ENCODE data around the gene NOSTRIN. TPM values are rescaled to one million over a fixed set of nuclear protein-coding genes. Genes with fewer than 3 reads are reported as not detected.

NOSTRIN gene
- total and polyA plus RNA-seq, 2 donors (not counting 3 experiments of a cell fraction or from before 2014, with no cell fraction given), result 0.03 to 0.75 TPM

DNA sequence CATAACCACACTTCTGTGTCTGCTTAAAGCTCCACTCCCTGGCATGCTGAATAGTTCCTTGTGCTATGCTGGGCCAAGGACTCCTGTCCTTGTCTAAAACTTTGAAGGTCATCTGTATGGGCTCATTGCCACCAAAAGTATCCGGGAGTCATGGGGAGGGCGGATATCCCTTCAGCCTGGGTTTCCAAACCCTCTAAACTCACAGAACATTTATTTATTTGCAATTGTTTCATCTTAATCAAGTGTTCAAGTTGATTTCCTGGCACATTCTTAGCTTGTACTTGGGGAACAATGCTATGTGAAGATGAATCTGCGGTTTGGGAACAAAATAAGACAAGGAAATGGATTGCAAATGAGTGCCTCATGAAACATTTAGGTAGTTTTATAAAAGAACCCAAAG is 1.8 kb downstream of the NOSTRIN start:
- no peak overlapping the region for H3K9ac ChIP-seq (replicated peaks; ENCODE audit: extremely low read depth, insufficient read depth, low read length)
- no peaks in the 10 kb centered on the region for H3K36me3 ChIP-seq (ENCODE audit: control insufficient read depth in 2 of 2, extremely low read depth in 1 of 2, insufficient read depth in 2 of 2, low read length in 2 of 2)
- TF ChIP-seq EZH2 (IDR thresholded peaks at IDR 0.05; ENCODE audit: borderline replicate concordance, low read depth, low read length, severe bottlenecking) (no peak), POLR2A (IDR thresholded peaks at IDR 0.05; ENCODE audit: low read depth, low read length) (no peak), GATA2 (IDR thresholded peaks at IDR 0.05; ENCODE audit: insufficient read depth, insufficient read length, low read depth, low read length) (no peak), MYC (IDR thresholded peaks at IDR 0.05; ENCODE audit: low read depth, low read length) (no peak), JUN (IDR thresholded peaks at IDR 0.05; ENCODE audit: borderline replicate concordance, insufficient read depth, insufficient read length, low read depth) (no peak), POLR2AphosphoS5 (IDR thresholded peaks at IDR 0.05; ENCODE audit: insufficient read depth, low read depth, low read length) (no peak), FOS (IDR thresholded peaks at IDR 0.05; ENCODE audit: borderline replicate concordance, insufficient read depth, low read length) (no peak)
- TF ChIP-seq, protein P1, sequence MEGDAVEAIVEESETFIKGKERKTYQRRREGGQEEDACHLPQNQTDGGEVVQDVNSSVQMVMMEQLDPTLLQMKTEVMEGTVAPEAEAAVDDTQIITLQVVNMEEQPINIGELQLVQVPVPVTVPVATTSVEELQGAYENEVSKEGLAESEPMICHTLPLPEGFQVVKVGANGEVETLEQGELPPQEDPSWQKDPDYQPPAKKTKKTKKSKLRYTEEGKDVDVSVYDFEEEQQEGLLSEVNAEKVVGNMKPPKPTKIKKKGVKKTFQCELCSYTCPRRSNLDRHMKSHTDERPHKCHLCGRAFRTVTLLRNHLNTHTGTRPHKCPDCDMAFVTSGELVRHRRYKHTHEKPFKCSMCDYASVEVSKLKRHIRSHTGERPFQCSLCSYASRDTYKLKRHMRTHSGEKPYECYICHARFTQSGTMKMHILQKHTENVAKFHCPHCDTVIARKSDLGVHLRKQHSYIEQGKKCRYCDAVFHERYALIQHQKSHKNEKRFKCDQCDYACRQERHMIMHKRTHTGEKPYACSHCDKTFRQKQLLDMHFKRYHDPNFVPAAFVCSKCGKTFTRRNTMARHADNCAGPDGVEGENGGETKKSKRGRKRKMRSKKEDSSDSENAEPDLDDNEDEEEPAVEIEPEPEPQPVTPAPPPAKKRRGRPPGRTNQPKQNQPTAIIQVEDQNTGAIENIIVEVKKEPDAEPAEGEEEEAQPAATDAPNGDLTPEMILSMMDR (IDR thresholded peaks at IDR 0.05; ENCODE audit: extremely low read depth in 1 of 2, insufficient read depth in 1 of 2, low read depth in 1 of 2, low read length in 2 of 2), result no peak
- TF ChIP-seq, protein P2, sequence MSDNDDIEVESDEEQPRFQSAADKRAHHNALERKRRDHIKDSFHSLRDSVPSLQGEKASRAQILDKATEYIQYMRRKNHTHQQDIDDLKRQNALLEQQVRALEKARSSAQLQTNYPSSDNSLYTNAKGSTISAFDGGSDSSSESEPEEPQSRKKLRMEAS (IDR thresholded peaks at IDR 0.05; ENCODE audit: insufficient read depth, insufficient read length), result no peak
- dilution Hi-C loops (cut with MboI; ENCODE audit: extremely low pct_ligation_motif_present, low sequenced_read_pairs) (no loop called here), intact Hi-C loops (cut with micrococcal nuclease) (no loop called here)
- no peaks in the 10 kb centered on the region for H3K79me2 ChIP-seq (ENCODE audit: control insufficient read depth, insufficient read depth, low read length)
- H3K27ac ChIP-seq (ENCODE audit: insufficient read depth, low read depth, low read length), result no peak overlapping the region
- no peaks in the 10 kb centered on the region for H4K20me1 ChIP-seq (replicated peaks; ENCODE audit: control insufficient read depth, extremely low read depth, insufficient read depth, low read length)
- BruUV-seq (replicated peaks), result no TSS peak
- DNase-seq (ENCODE audit: low read depth, low spot score), result peak; percentile 44
- no peaks in the 10 kb centered on the region for H3K27me3 ChIP-seq (ENCODE audit: control insufficient read depth in 2 of 2, insufficient read depth in 2 of 2, low read length in 2 of 2)
- ChIA-PET CTCF (interaction anchor here (1.0 to 2.0 kb wide), 2 partner anchors 30 to 458 kb away, joined by 4 to 5 read pairs; no protein-coding TSS in a partner anchor), POLR2A (no interaction called here)
- no peaks in the 10 kb centered on the region for H3K9me1 ChIP-seq (replicated peaks; ENCODE audit: control insufficient read depth, extremely low read depth, insufficient read depth, low read length)
- peak; percentile 57 for FAIRE-seq
- no peak overlapping the region for H3K4me3 ChIP-seq (replicated peaks in 1 of 3; ENCODE audit: insufficient read depth in 1 of 3, low read depth in 1 of 3, low read length in 3 of 3)
- no peak overlapping the region for H2AFZ ChIP-seq (ENCODE audit: low read depth, low read length)
- H3K9me3 ChIP-seq (replicated peaks; ENCODE audit: control insufficient read depth, insufficient read depth, low read length), result no peaks in the 10 kb centered on the region
- H3K4me1 ChIP-seq (ENCODE audit: control insufficient read depth, extremely low read depth, insufficient read depth, low read length), result no peaks in the 10 kb centered on the region
- no peak overlapping the region for H3K4me2 ChIP-seq (ENCODE audit: insufficient read depth, low read length)
